ENCODE data around the gene DIPK1B.

Gene DIPK1B

DNA sequence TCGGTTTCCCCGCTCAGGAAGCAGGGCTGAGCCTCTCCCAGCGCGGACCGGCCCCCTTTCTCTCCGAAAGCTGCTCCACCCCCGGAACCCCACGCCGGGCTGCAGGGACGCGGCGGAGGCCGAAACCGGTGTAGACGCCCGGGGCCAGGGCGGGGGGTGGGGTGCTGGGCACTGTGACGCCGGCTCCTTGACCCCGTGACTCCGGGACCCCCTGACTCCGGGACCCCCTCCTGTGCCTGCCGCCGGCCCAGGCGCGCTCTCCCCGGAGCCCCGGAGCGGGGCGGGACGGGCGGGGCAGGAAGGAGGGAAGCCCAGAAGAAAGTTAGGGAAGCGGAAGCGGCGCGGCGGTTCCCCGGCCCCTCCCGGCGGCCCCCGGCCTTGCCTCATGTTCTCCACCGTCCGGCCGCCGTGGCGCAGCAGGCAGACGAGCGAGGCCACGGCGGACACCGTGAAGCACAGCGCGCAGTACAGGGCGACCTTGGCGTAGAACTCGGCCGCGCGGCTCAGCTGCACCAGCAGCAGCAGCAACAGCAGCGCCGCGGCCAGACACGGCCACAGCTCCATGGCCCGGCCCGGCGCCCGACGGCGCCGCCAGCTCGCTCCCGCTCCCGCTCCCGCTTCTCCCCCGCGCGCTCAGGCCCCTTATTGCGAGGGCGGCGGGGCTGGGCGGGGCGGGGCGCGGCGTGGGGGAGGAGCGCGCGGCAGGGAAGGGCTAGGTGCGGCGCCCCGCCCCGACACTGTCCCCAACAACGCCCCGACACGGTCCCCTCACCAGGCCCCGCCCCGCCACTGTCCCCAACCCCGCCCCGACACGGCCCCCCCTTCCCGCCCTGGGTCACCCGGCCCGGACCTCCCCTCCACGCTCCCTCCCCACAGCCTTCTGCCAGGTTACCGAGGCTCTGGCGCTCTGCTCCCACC lies 25.3 kb upstream of the DIPK1B start, which contains the start of gene AGPAT2:
AGPAT2 (minus strand) TSS at position 664 of the 918 bp plus-strand sequence; CDS start at position 564, 100 bp downstream.
- no peak for DNase-seq (ENCODE audit: low spot score)

DNA sequence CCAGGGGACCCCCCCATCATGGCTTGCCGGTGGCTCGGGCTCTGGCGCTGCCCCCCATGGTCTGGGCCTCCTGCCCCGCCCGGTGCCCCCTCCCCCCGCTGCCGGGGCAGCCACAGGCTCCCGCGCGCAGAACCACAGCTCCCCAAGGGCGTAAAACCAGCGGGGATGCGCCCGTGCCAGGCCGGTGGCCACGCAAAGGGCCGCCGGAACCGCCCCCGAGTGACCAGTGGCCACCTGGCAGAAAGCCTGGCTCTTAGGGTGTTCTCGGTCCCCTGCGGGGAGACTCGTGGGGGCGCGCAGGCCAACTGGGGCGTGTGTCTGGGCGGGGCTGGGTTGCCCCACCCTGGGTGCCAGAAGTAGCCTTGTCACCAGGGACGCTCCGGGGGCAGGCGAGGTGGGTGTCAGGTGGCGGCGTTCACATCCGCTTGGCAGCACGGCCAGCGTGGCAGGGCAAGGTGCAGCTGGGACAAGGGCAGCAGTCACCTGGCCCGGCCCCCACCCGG lies 24.6 kb upstream of the DIPK1B start:
- no peak for DNase-seq (ENCODE audit: low spot score)

DNA sequence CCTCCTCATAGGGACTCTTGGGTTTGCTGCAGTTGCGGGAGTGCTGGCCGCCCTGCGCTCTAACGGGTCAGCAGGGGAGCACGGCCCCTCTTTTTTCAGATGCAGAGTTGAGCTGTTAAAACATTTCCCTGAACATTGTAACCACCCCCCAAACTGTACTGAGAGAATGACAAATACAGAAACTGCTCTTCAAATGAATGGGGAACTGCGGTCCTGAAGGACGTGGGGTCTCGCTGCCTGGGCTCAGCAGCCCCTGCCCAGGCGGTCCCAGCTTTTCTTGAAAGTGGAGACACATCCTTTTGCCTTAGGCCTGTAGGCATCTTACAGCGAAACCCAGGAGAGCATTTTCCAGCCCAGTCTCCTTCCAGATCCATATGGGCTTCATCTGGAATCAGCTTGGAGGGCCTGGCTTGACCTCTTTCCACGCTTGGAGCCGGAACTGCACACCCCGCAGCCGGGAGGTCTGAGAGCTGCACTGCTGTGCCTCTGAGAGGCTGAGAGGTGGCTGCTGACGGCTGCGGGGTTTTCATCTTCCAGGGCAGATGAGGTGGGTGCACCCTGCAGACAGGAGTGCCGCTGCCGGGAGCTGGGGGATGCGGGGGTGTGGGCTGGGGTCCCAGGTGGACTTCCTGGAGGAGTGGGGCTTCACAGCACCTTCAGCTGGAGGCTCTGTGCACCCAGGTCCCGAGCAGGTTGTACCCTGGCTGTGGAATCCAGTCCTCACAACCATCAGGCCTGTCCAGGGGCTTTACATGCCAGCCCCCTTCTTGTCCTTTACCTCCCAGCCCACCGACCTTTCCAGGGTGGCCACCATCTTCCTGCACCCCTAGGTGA lies 23.9 kb upstream of the DIPK1B start:
- DNase-seq (ENCODE audit: low spot score): no peak

DNA sequence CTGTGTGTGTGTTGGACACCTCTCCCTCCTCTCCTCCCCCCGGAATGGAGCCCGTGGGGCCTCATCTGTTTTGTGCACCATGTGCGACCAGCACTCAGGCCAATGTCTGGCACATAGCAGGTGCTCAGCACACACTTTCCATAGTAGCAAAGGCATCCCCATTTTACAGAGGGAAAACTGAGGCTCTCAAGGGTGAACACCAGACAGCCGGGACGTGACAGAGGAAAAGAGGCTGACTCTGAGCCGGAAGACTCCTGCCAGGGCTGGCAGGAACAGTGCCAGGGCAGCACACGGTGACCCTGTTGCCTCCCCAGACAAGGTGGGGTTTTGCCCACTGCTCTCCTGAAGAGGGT lies 23.3 kb upstream of the DIPK1B start:
- DNase-seq (ENCODE audit: low spot score): no peak

DNA sequence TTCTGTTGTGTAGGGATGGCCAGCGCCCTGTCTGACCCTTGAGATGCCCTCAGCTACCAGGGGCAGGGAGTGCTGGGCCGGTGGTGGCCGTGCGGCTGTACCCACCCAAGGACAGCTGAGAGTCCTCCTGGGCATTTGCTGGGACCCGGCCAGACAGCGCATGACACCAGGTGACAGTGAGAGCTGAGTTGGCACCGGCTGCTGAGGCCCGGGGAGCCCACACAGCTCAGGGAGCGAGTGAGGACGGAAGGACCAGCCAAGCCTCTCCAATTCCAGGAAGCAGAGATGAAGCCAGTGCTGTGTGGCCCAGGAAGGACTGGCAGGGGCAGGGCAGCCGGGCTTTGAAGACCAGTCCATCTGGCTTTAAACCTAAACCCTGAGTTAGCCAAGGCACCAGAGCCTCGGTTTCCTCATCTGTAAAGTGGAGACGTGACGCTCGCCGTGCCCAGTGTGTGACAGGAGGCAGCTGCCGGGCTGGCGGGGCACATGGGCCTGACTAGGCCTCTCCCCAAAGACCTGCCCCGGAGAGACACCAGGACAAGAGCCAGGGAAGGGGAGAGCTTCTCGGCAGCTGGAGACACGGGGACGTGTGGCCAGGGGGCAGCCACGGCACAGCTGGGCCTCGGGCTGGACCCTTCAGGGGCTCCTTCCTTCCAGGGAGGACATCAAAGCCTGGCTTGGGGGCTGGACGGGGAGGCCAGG lies 22.1 kb upstream of the DIPK1B start:
- no peak for DNase-seq (ENCODE audit: low spot score)

DNA sequence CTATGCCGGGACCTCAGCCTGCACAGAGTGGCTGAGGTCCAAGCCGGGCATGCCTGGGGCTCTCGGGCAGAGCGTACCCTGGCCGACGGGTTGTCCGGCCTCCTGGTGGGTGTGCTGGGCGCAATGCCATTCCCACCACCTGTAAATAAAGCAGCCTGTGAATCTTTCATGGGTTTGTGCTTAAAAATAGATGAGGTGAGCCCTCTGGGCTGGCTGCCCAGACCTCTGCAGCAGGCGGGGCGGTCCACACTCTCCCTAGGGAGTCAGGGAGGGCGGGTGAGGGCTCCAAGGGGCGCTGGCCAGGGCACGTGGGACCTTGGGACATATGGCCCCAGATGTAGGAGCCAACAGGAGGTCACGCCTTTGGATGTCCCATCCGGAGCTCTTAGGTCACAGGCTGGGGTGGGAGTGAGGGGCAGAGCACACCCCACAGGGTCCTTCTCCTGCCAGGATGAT lies 21.5 kb upstream of the DIPK1B start:
- DNase-seq (ENCODE audit: low spot score): no peak

DNA sequence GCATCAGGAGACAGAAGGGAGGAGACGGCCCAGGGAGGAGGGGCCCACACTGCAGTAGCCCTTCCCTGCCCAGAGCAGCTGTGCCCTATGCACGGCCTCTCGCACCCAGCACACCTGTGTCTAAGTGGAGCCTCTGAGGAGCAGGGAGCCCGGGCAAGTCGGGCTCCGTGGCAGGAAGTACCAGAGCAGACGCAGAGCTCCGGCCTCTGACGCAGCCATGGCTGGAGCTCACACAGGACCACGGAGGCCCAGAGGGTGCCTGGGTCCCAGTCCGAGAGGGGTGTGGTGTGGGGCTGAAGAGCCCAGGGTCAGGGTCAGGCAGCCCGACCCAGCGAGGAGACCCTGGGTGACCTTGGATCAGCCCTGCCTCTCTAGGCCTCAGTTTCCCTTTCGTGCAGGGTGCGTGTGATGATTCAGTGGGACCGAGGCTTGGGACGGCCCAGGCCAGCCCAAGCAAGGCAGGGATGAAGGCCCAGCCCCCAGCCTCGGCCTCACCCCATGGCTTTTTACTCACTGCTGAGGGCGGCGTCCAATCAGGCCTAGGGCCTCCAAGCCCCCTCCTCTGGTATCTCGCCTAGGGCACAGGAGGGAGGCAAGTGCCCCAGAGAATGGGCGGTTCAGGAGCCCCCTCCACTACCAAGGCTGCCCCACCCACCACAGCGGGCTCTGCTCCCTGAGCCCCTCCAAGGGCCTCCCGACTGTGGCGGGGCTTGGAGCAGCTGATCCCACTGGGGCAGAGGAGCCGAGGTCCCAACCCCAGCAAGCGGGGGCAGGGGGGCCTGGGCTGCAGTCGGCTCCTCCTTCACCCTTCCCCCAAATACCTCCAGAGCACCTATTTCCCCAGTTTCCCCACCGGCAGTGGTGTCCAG lies 20.8 kb upstream of the DIPK1B start:
- no peak for DNase-seq (ENCODE audit: low spot score)

DNA sequence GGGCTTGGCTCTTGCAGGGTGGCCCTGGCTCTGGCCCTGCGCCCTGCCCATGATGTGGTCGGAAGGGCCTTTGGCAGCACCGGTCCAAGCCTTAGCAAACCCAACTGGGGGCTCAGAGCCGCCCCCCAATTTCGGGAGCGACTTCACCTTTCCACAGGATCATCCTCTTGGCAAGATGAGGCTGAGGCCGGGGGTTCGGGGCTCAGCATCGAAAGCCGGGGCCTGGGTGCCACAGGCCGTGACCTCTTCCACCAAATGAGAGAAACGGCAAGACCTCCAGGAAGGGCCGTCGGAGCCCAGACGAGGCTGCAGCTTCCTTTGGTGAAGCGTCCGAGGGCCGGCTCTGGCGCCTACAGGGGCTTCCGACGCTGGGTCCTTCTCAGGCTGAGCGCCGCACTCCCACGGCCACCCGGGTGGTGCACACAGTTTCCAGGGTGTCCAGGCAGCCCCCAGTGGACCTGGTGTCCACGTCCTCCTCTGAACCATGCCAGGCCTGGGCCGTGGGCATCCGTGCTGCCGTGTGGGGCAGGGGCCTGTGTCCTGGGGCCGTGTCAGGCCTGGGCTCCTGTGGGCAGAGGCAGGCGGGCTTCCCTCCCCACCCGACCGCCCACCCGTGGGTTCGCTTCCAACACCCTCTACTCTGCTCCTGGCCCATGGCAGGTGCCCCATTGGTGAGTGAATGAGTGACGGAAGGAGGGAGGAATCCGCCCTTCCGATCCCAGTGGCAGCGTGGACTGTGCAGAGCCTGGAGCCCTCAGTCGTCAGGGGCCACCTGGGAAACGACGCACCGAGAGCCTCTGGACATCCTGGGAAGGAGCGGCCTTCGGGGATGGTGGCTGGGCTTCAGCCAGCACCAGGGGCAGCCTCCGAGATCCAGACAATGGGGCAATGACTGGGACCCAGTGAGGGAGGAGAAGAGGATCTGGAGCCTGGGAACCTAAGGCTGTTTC lies 19.9 kb upstream of the DIPK1B start:
- no peak for DNase-seq (ENCODE audit: low spot score)

DNA sequence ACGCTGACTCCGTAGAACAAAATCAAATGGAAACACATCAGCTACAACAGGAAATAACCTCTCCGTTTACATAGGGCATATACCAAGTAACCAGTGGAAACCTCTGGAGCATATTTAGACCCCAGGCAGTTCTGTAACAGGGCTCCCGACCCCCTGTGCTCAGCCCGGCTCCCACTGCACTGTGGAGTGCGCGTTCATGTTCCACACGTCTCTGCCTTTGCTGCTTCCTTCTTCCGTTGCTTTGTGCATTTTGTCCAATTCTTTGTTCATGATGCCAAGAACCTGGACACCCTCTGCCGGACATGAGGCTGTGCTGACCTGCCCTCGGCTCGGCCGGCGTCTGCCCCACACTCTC lies 19.3 kb upstream of the DIPK1B start:
- no peak for DNase-seq (ENCODE audit: low spot score)

DNA sequence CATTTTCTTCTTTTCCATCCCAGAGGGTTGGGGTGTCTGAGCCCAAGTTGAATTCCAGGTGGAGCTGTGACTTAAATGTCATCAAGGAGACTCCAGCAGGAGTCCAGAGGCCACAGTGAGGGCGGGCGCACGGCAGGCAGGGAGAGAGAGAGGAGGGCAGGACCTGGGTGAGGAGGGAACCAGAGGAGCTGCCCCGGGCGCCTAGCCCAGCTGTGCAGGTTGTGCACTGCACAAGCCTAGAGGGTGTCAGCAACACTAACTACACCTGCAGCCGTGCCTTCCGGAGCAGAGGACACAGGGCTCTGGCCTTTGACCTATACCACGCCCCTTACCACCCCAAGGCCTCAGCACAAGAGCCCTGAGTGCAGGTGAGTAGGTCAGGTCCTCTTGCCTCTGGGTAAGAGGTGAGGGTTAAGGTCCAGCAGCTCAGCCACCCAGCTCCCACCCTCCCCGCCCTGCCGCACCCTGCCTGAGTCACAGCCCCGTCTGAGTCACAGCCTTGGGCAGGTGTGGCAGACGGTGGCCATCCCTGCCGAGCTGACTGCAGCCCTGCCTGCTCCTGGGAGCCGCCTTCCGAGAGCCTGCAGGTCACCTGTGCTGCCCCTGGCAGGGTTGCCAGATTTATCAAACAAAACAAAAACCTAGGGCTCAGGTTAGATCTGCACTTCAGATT lies 18.7 kb upstream of the DIPK1B start:
- no peak for DNase-seq (ENCODE audit: low spot score)

DNA sequence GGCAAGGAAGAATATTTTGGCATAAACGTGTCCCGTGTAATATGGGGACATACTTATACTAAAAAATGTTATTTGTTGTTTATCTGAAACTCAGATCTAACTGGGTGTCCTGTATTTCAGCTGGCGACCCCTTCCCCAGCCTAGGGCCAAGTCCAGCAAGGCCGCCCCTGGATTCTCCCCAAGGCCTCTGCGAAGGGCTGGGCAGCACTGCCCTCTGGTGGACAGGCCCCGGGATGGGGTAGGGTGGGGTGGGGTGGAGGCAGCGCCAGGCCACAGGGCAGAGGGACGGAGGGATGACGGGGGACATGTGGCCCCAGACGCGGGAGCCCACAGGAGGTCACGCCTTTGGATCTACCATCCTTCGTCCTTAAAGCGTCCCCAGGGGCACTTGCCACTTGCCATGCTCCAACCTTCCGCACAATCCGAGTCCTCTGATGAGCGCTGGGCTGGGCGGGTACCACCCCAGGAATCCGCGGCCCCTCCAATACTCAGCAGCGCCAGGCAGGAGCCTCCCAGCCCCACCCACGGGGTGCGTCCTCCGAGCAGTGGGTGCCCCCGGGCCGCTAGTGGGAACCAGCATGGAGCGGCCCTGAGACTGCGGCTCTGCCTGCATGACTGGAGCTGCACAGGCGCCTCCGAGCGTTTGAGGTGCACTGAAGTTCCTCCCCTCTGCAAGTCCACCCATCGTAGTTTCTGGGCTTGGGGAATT lies 18.1 kb upstream of the DIPK1B start:
- peak; percentile 81 for DNase-seq (ENCODE audit: low spot score)

DNA sequence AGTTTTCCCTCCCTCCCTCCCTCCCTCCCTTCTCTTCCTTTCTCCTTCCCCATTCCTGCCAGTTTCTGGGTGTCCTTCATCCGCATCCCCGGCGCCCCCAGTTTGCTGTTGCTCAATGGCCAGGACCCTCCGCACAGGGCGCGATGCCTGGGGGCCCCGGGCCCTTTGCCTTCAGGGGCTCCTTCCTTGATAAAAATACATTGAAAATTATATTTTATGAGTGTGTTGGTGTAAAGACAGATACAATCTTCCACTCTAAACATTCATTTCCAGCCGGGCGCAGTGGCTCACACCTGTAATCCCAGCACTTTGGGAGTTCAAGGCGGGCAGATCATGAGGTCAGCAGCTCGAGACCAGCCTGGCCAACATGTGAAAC lies 17.5 kb upstream of the DIPK1B start:
- DNase-seq (ENCODE audit: low spot score): no peak

DNA sequence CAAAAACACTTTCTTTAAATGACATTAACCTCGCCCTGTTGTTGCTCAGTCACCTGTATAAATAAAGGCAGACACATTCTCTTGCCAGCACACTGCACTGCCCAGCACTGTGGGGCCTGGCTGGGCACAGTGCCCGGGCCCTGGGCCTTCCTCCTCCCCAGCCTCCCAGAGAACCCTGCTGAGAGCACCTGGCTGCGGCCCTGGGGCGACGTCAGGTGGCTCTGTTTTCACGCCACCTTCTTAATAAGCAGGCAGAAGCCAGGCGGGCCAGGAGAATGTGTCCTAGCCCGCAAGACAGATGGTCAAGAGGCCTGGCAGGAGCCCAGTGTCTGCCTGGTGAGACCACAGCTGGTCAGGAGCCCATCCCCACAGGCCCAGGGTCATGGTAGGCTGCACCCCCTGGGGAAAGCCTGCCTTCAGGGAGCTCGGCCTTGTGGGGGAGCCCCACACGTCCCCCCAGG lies 16.9 kb upstream of the DIPK1B start:
- no peak for DNase-seq (ENCODE audit: low spot score)

DNA sequence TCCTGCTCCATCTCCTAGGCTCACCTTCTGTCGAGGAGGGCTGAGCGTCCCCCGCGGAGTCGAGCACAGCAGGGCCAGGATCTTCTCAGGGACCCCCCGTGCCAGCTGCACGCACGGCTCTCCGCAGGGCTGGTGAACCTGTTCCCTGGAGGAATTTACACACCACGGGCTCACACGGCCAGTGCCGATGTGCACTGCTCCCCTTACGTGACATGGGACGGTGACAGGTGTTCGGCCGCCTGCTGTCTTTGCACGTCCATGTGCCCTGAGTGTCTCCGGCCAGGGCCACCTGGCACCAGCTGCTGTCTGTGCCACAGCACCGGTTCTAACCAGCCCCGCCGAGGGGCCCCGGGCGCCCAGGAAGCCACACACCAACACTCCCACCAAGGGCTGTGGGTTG lies 16.4 kb upstream of the DIPK1B start:
- no peak for DNase-seq (ENCODE audit: low spot score)

DNA sequence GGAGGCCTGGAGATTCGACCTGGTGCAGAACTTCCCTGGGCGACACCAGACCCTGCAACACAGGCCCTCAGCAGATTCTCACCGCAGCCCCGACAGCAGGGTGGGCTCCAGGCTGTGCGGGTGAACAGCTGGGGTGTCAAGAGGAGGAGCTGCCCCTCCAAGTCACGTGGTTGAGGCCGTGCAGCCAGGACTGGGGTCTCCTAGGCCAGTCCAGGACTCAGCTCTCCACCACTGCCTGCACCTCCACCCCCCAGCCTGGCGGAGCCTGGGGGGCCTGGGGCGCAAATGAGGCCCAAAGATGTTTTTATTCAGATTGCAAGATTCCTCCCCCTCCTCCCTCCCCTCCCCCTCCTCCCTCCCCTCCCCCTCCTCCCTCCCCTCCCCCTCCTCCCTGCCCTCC lies 15.9 kb upstream of the DIPK1B start:
- no peak for DNase-seq (ENCODE audit: low spot score)

DNA sequence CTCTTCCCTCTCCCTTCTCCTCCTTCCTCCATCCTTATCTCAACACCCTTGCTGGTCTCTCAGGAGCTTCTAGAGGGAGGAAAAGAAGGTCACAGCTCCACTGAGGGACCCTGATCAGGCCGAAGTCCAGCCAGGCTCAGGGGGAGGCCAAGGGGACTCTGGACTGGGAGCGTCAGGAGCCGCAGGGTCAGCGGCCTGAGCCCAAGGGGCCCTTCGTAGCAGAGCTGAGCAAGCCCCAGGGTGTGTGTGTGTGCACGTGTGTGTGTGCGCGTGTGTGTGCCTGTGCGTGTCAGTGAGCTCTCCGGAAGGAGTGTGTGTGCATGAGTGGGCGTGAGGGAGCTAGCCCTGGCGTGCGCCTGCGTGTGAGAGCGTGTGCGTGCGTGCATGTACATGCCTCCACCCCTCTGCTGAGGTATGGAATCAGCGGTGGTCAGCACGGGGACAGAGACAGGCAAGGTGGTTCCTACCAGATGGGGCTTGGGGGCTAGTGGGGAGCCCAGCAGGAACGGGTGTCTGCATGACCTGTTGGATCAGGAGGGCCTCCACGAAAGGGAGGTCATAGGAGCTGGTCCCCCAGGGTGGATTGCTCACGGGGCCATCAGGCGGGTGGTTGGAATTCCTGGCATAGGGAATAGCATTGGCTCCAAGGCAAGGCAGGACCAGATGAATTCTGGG lies 15.1 kb upstream of the DIPK1B start:
- DNase-seq (ENCODE audit: low spot score): no peak

DNA sequence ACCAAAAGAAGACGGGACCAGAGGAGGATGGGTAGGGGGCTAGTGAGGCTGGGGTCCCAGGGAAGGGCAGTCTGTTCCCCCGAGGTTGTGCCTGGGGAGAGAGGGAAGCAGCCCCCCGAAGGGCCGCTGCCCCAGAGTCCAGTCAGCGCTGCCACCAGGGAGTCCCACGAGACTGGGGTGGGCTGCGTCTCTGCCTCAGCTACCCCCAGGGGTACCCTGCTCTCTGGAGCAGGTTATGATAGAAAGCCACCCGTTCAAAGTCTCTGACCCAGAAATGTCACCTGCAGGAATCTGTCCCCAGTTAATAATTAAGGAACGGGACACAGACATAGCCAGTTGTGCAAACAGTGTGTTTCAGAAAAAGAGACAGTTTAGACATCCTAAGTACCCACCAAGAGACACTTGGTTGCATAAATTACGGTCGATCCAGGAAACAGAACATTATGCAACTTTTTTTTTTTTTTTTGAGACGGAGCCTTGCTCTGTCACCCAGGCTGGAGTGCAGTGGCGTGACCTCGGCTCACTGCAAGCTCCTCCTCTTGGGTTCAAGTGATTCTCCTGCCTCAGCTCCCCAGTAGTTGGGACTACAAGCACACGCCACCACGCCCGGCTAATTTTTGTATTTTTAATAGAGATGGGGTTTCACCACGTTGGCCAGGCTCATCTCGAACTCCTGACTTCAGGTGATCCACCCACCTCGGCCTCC lies 14.4 kb upstream of the DIPK1B start:
- DNase-seq (ENCODE audit: low spot score): no peak

Measured in ecto neural progenitor cell (in vitro differentiated cells).